ENCODE data around the gene SYNJ2.

- TF ChIP-seq, protein P1, sequence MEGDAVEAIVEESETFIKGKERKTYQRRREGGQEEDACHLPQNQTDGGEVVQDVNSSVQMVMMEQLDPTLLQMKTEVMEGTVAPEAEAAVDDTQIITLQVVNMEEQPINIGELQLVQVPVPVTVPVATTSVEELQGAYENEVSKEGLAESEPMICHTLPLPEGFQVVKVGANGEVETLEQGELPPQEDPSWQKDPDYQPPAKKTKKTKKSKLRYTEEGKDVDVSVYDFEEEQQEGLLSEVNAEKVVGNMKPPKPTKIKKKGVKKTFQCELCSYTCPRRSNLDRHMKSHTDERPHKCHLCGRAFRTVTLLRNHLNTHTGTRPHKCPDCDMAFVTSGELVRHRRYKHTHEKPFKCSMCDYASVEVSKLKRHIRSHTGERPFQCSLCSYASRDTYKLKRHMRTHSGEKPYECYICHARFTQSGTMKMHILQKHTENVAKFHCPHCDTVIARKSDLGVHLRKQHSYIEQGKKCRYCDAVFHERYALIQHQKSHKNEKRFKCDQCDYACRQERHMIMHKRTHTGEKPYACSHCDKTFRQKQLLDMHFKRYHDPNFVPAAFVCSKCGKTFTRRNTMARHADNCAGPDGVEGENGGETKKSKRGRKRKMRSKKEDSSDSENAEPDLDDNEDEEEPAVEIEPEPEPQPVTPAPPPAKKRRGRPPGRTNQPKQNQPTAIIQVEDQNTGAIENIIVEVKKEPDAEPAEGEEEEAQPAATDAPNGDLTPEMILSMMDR (IDR thresholded peaks at IDR 0.05; ENCODE audit: borderline replicate concordance, extremely low read depth, low read length, poor library complexity, severe bottlenecking), result no peak
- TF ChIP-seq EZH2 (IDR thresholded peaks at IDR 0.05; ENCODE audit: borderline replicate concordance, low read depth, low read length, severe bottlenecking), result no peak
These were observed 39.7 kb downstream of the SYNJ2 start for GRCh38 chr6:158021376-158021775.
